ENCODE results near the gene ATP6V1D. TPM values are rescaled to one million over a fixed set of nuclear protein-coding genes. Genes with fewer than 3 reads are reported as not detected.

ATP6V1D gene
- total and polyA plus RNA-seq, 2 experiments from 2014 or later, result 61.5 to 105 TPM

DNA sequence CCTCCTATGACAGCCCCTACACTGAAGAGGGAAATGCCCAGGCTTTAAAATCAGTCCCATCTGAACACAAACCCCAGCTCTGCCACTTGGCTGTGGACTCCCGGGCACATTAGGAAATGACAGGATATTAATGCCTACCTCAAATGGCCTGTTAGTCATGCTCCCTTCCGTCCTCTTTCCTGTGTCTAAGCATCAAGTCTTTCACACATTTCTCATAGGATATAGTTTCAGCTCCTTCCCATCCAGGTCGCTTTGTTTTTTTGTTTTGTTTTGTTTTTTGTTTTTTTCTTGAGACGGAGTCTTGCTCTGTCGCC is 36.2 kb upstream of the ATP6V1D start:
- Mint-ChIP-seq H3K27ac (no peak overlapping the region), H3K9me3 (no peaks in the 10 kb centered on the region), H3K27me3 (ENCODE audit: insufficient read depth, low read depth, poor library complexity) (peaks cover 14% of the 10 kb centered on the region), H3K36me3 (ENCODE audit: low read depth) (no peaks in the 10 kb centered on the region), H3K4me3 (no peak overlapping the region), H3K4me1 (peaks cover 4% of the 10 kb centered on the region)
- Histone ChIP-seq H3K9me2 (ENCODE audit: insufficient read depth) (no peaks in the 10 kb centered on the region), H3K79me2 (replicated peaks; ENCODE audit: insufficient read depth) (no peaks in the 10 kb centered on the region), H3K4me2 (no peak overlapping the region), H4K20me1 (replicated peaks; ENCODE audit: insufficient read depth) (no peaks in the 10 kb centered on the region), H3K4me1 (ENCODE audit: insufficient read depth) (no peaks in the 10 kb centered on the region), H3F3A (replicated peaks; ENCODE audit: low read depth) (no peaks in the 10 kb centered on the region), H3K4me3 (no peak overlapping the region), H3K27ac (ENCODE audit: low read depth) (no peak overlapping the region), H2AFZ (no peak overlapping the region), H3K36me3 (ENCODE audit: insufficient read depth) (no peaks in the 10 kb centered on the region), H3K27me3 (ENCODE audit: insufficient read depth) (no peaks in the 10 kb centered on the region)
- ATAC-seq (no peak), DNase-seq (ENCODE audit: low spot score) (no peak)
- TF ChIP-seq ZNF114 (CRISPR knock-in tag; IDR thresholded peaks at IDR 0.05) (no peak), CREB1 (CRISPR knock-in tag; IDR thresholded peaks at IDR 0.05; ENCODE audit: low read depth) (no peak), ZNF331 (CRISPR knock-in tag; IDR thresholded peaks at IDR 0.05; ENCODE audit: low read depth) (no peak), POLR2AphosphoS5 (IDR thresholded peaks at IDR 0.05; ENCODE audit: low read depth) (no peak), JUNB (IDR thresholded peaks at IDR 0.05; ENCODE audit: unreplicated experiment) (no peak), STAT1 (IDR thresholded peaks at IDR 0.05; ENCODE audit: unreplicated experiment) (no peak), EZH2 (IDR thresholded peaks at IDR 0.05; ENCODE audit: low read depth, unreplicated experiment) (no peak)
- TF ChIP-seq, protein P1, sequence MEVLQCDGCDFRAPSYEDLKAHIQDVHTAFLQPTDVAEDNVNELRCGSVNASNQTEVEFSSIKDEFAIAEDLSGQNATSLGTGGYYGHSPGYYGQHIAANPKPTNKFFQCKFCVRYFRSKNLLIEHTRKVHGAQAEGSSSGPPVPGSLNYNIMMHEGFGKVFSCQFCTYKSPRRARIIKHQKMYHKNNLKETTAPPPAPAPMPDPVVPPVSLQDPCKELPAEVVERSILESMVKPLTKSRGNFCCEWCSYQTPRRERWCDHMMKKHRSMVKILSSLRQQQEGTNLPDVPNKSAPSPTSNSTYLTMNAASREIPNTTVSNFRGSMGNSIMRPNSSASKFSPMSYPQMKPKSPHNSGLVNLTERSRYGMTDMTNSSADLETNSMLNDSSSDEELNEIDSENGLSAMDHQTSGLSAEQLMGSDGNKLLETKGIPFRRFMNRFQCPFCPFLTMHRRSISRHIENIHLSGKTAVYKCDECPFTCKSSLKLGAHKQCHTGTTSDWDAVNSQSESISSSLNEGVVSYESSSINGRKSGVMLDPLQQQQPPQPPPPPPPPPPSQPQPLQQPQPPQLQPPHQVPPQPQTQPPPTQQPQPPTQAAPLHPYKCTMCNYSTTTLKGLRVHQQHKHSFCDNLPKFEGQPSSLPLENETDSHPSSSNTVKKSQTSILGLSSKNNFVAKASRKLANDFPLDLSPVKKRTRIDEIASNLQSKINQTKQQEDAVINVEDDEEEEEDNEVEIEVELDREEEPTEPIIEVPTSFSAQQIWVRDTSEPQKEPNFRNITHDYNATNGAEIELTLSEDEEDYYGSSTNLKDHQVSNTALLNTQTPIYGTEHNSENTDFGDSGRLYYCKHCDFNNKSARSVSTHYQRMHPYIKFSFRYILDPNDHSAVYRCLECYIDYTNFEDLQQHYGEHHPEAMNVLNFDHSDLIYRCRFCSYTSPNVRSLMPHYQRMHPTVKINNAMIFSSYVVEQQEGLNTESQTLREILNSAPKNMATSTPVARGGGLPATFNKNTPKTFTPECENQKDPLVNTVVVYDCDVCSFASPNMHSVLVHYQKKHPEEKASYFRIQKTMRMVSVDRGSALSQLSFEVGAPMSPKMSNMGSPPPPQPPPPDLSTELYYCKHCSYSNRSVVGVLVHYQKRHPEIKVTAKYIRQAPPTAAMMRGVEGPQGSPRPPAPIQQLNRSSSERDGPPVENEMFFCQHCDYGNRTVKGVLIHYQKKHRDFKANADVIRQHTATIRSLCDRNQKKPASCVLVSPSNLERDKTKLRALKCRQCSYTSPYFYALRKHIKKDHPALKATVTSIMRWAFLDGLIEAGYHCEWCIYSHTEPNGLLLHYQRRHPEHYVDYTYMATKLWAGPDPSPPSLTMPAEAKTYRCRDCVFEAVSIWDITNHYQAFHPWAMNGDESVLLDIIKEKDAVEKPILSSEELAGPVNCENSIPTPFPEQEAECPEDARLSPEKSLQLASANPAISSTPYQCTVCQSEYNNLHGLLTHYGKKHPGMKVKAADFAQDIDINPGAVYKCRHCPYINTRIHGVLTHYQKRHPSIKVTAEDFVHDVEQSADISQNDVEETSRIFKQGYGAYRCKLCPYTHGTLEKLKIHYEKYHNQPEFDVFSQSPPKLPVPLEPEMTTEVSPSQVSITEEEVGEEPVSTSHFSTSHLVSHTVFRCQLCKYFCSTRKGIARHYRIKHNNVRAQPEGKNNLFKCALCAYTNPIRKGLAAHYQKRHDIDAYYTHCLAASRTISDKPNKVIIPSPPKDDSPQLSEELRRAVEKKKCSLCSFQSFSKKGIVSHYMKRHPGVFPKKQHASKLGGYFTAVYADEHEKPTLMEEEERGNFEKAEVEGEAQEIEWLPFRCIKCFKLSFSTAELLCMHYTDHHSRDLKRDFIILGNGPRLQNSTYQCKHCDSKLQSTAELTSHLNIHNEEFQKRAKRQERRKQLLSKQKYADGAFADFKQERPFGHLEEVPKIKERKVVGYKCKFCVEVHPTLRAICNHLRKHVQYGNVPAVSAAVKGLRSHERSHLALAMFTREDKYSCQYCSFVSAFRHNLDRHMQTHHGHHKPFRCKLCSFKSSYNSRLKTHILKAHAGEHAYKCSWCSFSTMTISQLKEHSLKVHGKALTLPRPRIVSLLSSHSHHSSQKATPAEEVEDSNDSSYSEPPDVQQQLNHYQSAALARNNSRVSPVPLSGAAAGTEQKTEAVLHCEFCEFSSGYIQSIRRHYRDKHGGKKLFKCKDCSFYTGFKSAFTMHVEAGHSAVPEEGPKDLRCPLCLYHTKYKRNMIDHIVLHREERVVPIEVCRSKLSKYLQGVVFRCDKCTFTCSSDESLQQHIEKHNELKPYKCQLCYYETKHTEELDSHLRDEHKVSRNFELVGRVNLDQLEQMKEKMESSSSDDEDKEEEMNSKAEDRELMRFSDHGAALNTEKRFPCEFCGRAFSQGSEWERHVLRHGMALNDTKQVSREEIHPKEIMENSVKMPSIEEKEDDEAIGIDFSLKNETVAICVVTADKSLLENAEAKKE (CRISPR knock-in tag; IDR thresholded peaks at IDR 0.05), result no peak
- TF ChIP-seq, protein P2, sequence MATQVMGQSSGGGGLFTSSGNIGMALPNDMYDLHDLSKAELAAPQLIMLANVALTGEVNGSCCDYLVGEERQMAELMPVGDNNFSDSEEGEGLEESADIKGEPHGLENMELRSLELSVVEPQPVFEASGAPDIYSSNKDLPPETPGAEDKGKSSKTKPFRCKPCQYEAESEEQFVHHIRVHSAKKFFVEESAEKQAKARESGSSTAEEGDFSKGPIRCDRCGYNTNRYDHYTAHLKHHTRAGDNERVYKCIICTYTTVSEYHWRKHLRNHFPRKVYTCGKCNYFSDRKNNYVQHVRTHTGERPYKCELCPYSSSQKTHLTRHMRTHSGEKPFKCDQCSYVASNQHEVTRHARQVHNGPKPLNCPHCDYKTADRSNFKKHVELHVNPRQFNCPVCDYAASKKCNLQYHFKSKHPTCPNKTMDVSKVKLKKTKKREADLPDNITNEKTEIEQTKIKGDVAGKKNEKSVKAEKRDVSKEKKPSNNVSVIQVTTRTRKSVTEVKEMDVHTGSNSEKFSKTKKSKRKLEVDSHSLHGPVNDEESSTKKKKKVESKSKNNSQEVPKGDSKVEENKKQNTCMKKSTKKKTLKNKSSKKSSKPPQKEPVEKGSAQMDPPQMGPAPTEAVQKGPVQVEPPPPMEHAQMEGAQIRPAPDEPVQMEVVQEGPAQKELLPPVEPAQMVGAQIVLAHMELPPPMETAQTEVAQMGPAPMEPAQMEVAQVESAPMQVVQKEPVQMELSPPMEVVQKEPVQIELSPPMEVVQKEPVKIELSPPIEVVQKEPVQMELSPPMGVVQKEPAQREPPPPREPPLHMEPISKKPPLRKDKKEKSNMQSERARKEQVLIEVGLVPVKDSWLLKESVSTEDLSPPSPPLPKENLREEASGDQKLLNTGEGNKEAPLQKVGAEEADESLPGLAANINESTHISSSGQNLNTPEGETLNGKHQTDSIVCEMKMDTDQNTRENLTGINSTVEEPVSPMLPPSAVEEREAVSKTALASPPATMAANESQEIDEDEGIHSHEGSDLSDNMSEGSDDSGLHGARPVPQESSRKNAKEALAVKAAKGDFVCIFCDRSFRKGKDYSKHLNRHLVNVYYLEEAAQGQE (IDR thresholded peaks at IDR 0.05; ENCODE audit: unreplicated experiment), result no peak
- TF ChIP-seq, protein P3, sequence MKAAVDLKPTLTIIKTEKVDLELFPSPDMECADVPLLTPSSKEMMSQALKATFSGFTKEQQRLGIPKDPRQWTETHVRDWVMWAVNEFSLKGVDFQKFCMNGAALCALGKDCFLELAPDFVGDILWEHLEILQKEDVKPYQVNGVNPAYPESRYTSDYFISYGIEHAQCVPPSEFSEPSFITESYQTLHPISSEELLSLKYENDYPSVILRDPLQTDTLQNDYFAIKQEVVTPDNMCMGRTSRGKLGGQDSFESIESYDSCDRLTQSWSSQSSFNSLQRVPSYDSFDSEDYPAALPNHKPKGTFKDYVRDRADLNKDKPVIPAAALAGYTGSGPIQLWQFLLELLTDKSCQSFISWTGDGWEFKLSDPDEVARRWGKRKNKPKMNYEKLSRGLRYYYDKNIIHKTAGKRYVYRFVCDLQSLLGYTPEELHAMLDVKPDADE (IDR thresholded peaks at IDR 0.05), result no peak

Data from GM23338 (cell line).